ENCODE data around the gene SHC3. TPM values are rescaled to one million over a fixed set of nuclear protein-coding genes. Genes with fewer than 3 reads are reported as not detected.

The SHC3 gene
- total RNA-seq, 2 donors from 2014 or later: 0.95 to 1.3 TPM

DNA sequence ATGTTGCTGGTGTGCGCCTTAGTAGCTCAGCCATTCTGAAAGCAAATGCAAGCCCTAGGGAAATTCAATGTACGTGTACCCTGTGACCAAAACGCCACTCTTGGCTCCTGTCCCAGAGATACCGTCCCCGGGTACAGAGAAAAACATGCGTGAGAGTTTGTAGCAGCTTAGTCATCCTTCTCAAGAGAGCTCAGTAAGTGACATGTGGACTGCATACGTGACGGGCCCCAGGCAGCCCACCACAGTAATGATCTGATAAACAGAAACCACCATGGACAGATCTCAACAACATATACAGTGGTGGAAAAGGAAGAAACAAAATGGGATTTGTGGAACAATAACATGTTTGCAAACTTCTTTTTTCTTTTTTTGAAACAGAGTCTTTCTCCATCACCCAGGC, 142.2 kb downstream of the SHC3 start:
- no peak overlapping the region for H3K4me3 ChIP-seq (ENCODE audit: low read length)
- Mint-ChIP-seq H3K27me3 (ENCODE audit: insufficient read depth) (no peaks in the 10 kb centered on the region), H3K4me1 (no peaks in the 10 kb centered on the region), H3K36me3 (ENCODE audit: low read depth) (no peaks in the 10 kb centered on the region), H3K9me3 (no peaks in the 10 kb centered on the region), H3K27ac (no peak overlapping the region), H3K4me3 (no peak overlapping the region)
- no peak overlapping the region for H3K9ac ChIP-seq (ENCODE audit: extremely low read depth, low read length, poor library complexity, severe bottlenecking)
- H3K27ac ChIP-seq (ENCODE audit: low read depth, low read length): no peak overlapping the region
- no peaks in the 10 kb centered on the region for H3K9me3 ChIP-seq (ENCODE audit: control insufficient read depth, low read length)
- no peak for TF ChIP-seq CTCF (conservative IDR thresholded peaks at IDR 0.05)
- no peak for DNase-seq
- no peaks in the 10 kb centered on the region for H3K36me3 ChIP-seq (ENCODE audit: control insufficient read depth, insufficient read depth, low read length)
- WGBS, 2 experiments (ENCODE audit: insufficient coverage in 1 of 2, insufficient read length in 1 of 2): 96 to 100% methylated on average over 7 to 8 of the region's 8 CpGs
- no peaks in the 10 kb centered on the region for H3K4me1 ChIP-seq (ENCODE audit: control insufficient read depth, insufficient read depth, low read length)
- no peaks in the 10 kb centered on the region for H3K27me3 ChIP-seq (ENCODE audit: control insufficient read depth, insufficient read depth, low read length, poor library complexity, severe bottlenecking)

GRCh38 chr9:89032661-89033060, 146.0 kb downstream of the SHC3 start:
- H3K36me3 Mint-ChIP-seq (ENCODE audit: low read depth): peaks cover 3% of the 10 kb centered on the region
- 75 to 84% methylated on average over 4 to 5 of the region's 5 CpGs for WGBS, 2 experiments (ENCODE audit: insufficient coverage in 1 of 2, insufficient read length in 1 of 2)
- H3K4me3 Mint-ChIP-seq: no peak overlapping the region
- H3K9me3 Mint-ChIP-seq: peaks cover 5% of the 10 kb centered on the region
- Histone ChIP-seq H3K4me1 (ENCODE audit: control insufficient read depth, insufficient read depth, low read length) (no peaks in the 10 kb centered on the region), H3K27ac (ENCODE audit: low read depth, low read length) (no peak overlapping the region), H3K9ac (ENCODE audit: extremely low read depth, low read length, poor library complexity, severe bottlenecking) (no peak overlapping the region), H3K36me3 (ENCODE audit: control insufficient read depth, insufficient read depth, low read length) (no peaks in the 10 kb centered on the region), H3K27me3 (ENCODE audit: control insufficient read depth, insufficient read depth, low read length, poor library complexity, severe bottlenecking) (no peaks in the 10 kb centered on the region), H3K4me3 (ENCODE audit: low read length) (no peak overlapping the region), H3K9me3 (ENCODE audit: control insufficient read depth, low read length) (peaks cover 7% of the 10 kb centered on the region)
- H3K27me3 Mint-ChIP-seq (ENCODE audit: insufficient read depth): no peaks in the 10 kb centered on the region
- no peak overlapping the region for H3K27ac Mint-ChIP-seq
- no peak for TF ChIP-seq CTCF (conservative IDR thresholded peaks at IDR 0.05)
- DNase-seq: no peak
- no peaks in the 10 kb centered on the region for H3K4me1 Mint-ChIP-seq

- peaks cover 3% of the 10 kb centered on the region for H3K36me3 Mint-ChIP-seq (ENCODE audit: low read depth)
Measured at GRCh38 chr9:89032173-89032572, 146.4 kb downstream of the SHC3 start.

More at GRCh38 chr9:89032173-89032572, 146.4 kb downstream of the SHC3 start:
- Histone ChIP-seq H3K27me3 (ENCODE audit: control insufficient read depth, insufficient read depth, low read length, poor library complexity, severe bottlenecking) (no peaks in the 10 kb centered on the region), H3K4me1 (ENCODE audit: control insufficient read depth, insufficient read depth, low read length) (no peaks in the 10 kb centered on the region), H3K36me3 (ENCODE audit: control insufficient read depth, insufficient read depth, low read length) (no peaks in the 10 kb centered on the region), H3K27ac (ENCODE audit: low read depth, low read length) (no peak overlapping the region), H3K9ac (ENCODE audit: extremely low read depth, low read length, poor library complexity, severe bottlenecking) (no peak overlapping the region), H3K9me3 (ENCODE audit: control insufficient read depth, low read length) (peaks cover 7% of the 10 kb centered on the region), H3K4me3 (ENCODE audit: low read length) (no peak overlapping the region)
- H3K4me1 Mint-ChIP-seq: no peaks in the 10 kb centered on the region
- no peak overlapping the region for H3K4me3 Mint-ChIP-seq
- no peak for TF ChIP-seq CTCF (conservative IDR thresholded peaks at IDR 0.05)
- no peak overlapping the region for H3K27ac Mint-ChIP-seq
- no peaks in the 10 kb centered on the region for H3K27me3 Mint-ChIP-seq (ENCODE audit: insufficient read depth)
- 94 to 95% methylated on average over 4 to 5 of the region's 5 CpGs for WGBS, 2 experiments (ENCODE audit: insufficient coverage in 1 of 2, insufficient read length in 1 of 2)
- H3K9me3 Mint-ChIP-seq: peaks cover 5% of the 10 kb centered on the region
- no peak for DNase-seq
